Natural killer cell (primary cell): ENCODE measurements around the gene RAMP1. TPM values are rescaled to one million over a fixed set of nuclear protein-coding genes. Genes with fewer than 3 reads are reported as not detected.

Experiments
- ATAC-seq, 3 donors: fragments of 150-1000 bp in 2 of 3; fragments of 200-7000 bp in 1 of 3; cut with Tn5 transposase; 1 replicate in 1 of 3; 2 replicates in 2 of 3; pipeline ENCODE4 v1.10.0; 2021; ENCODE audit warnings: mild to moderate bottlenecking in 2 of 3, moderate library complexity in 2 of 3
- DNase-seq, 2 donors: peaks; one replicate each; pipeline versions ENCODE4 v3.0.0 to v3.0.0-alpha.2; 2013 to 2021; ENCODE audit warnings: mixed read lengths in 1 of 2
- H3K27ac ChIP-seq: one replicate; pipeline ENCODE4 v1.5.1; 2013; ENCODE audit warnings: mild to moderate bottlenecking, low read length
- H3K27me3 ChIP-seq: one replicate; pipeline ENCODE4 v1.6.1; 2013; ENCODE audit warnings: low read length; ENCODE audit not compliant: control insufficient read depth, insufficient read depth
- H3K36me3 ChIP-seq: one replicate; pipeline ENCODE4 v1.6.1; 2013; ENCODE audit warnings: low read length; ENCODE audit not compliant: control insufficient read depth, insufficient read depth
- H3K4me1 ChIP-seq: one replicate; pipeline ENCODE4 v1.6.1; 2013; ENCODE audit warnings: low read length; ENCODE audit not compliant: control insufficient read depth, insufficient read depth
- H3K4me3 ChIP-seq: one replicate; pipeline ENCODE4 v1.5.1; 2013; ENCODE audit warnings: low read length
- H3K9me3 ChIP-seq: one replicate; pipeline ENCODE4 v1.6.1; 2013; ENCODE audit warnings: low read length; ENCODE audit not compliant: control insufficient read depth, insufficient read depth
- H3K27ac Mint-ChIP-seq, 2 donors: one replicate each; pipeline ENCODE4 v1.8.0; 2022; ENCODE audit warnings: mild to moderate bottlenecking in 2 of 2, mixed read lengths in 2 of 2, moderate library complexity in 1 of 2
- H3K27me3 Mint-ChIP-seq, 2 donors: one replicate each; pipeline ENCODE4 v1.8.0; 2022; ENCODE audit warnings: low read depth in 2 of 2, mixed read lengths in 2 of 2
- H3K36me3 Mint-ChIP-seq: one replicate; pipeline ENCODE4 v1.8.0; 2022; ENCODE audit warnings: mixed read lengths
- H3K4me1 Mint-ChIP-seq, 2 donors: one replicate each; pipeline ENCODE4 v1.8.0; 2022; ENCODE audit warnings: mixed read lengths in 2 of 2
- H3K4me3 Mint-ChIP-seq: one replicate; pipeline ENCODE4 v1.8.0; 2022; ENCODE audit warnings: mild to moderate bottlenecking, moderate library complexity, mixed read lengths
- H3K9me3 Mint-ChIP-seq, 2 donors: one replicate each; pipeline ENCODE4 v1.8.0; 2022; ENCODE audit warnings: mixed read lengths in 2 of 2
- WGBS: methylation state at CpG from one replicate; pipeline ENCODE4 v1.1.7; 2013; ENCODE audit warnings: missing lambda C conversion rate; ENCODE audit not compliant: insufficient coverage; 5-methylcytosine and 5-hydroxymethylcytosine counted together
- intact Hi-C: fragments of 100-400 bp; cut with micrococcal nuclease; formaldehyde crosslinking; loops from one replicate; pipeline ENCODE4 v1.14.2; 2022
- total RNA-seq, 4 donors: library from RNA; stranded (reverse); fragments of 120-200 nt in 1 of 4; gene quantifications; one replicate each; pipeline versions ENCODE4 v1.2.3 to v1.2.4, GENCODE V29; 2013 to 2022
- TF ChIP-seq, protein P1 (sequence below): fragments of 200-600 bp; IDR thresholded peaks from one replicate; pipeline ENCODE4 v1.8.0; 2022; ENCODE audit warnings: antibody characterized with exemption

RAMP1 gene
- total RNA-seq, 3 donors from 2014 or later (not counting 1 experiment from before 2014, with no cell fraction given): 3.9 to 11.0 (median 4.9) TPM

DNA sequence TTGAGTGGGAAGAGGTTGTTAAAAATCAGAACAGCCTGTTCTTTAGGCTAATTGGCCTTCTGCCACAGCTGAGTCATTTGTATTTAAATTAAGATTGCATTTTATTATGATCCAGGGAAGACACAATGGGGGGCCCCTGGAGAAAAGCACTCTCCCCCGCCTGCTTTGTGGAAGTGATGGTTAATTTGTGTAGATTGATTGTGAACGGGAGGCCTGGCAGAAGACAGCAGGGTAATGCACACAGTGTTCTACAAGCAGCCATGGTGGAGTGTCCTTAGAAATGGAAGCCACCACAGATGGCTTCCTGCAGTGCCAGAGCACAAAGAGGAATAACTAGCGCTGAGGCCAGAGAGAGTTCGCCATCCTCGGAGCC lies 19.6 kb downstream of the RAMP1 start:
- no peak overlapping the region for H3K4me3 ChIP-seq
- H3K27ac ChIP-seq: no peak overlapping the region
- no peaks in the 10 kb centered on the region for H3K27me3 ChIP-seq
- Mint-ChIP-seq H3K9me3 (no peaks in the 10 kb centered on the region), H3K4me3 (no peak overlapping the region), H3K36me3 (no peaks in the 10 kb centered on the region), H3K27ac (no peak overlapping the region), H3K27me3 (no peaks in the 10 kb centered on the region), H3K4me1 (peaks cover 0 to under 1% of the 10 kb centered on the region in 2 donors)
- H3K4me1 ChIP-seq: peaks cover under 1% of the 10 kb centered on the region
- DNase-seq: no peak
- H3K9me3 ChIP-seq: no peaks in the 10 kb centered on the region
- intact Hi-C loops: no loop called here
- no peaks in the 10 kb centered on the region for H3K36me3 ChIP-seq
- TF ChIP-seq, protein P1, sequence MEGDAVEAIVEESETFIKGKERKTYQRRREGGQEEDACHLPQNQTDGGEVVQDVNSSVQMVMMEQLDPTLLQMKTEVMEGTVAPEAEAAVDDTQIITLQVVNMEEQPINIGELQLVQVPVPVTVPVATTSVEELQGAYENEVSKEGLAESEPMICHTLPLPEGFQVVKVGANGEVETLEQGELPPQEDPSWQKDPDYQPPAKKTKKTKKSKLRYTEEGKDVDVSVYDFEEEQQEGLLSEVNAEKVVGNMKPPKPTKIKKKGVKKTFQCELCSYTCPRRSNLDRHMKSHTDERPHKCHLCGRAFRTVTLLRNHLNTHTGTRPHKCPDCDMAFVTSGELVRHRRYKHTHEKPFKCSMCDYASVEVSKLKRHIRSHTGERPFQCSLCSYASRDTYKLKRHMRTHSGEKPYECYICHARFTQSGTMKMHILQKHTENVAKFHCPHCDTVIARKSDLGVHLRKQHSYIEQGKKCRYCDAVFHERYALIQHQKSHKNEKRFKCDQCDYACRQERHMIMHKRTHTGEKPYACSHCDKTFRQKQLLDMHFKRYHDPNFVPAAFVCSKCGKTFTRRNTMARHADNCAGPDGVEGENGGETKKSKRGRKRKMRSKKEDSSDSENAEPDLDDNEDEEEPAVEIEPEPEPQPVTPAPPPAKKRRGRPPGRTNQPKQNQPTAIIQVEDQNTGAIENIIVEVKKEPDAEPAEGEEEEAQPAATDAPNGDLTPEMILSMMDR: no peak
- 97% methylated on average over 5 of the region's 5 CpGs for WGBS
- no peak for ATAC-seq

DNA sequence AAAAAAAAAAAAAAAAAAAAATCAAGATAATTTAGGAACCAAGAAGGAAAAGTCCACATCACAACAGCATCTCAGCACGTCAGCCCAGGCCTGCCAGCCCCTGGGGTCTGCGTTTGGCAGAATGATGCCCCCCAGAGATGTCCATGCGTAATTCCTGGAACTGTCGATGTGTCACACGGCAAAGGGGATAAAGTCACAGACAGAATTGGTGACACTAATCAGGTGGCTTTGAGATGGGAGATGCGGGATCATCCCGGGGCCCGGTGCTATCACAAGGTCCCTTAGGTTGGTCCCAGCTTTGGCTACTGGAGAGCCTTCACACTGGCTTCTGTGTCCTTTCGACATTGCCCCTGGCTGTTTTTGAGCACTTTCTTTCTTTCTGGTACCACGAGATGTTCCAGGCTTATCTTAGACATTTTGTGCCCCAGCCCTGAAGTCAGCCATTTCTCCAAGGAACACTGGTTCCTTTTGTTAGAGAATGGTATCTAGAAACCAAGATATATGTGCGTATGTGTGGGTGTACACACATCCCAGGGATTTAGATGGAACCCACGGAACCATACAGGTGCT lies 20.7 kb downstream of the RAMP1 start:
- TF ChIP-seq, protein P1: no peak
- no peaks in the 10 kb centered on the region for H3K4me1 Mint-ChIP-seq
- intact Hi-C loops: no loop called here
- 95% methylated on average over 12 of the region's 12 CpGs for WGBS
- H3K4me3 Mint-ChIP-seq: no peak overlapping the region
- Histone ChIP-seq H3K27ac (no peak overlapping the region), H3K36me3 (no peaks in the 10 kb centered on the region), H3K4me3 (no peak overlapping the region), H3K4me1 (no peaks in the 10 kb centered on the region), H3K9me3 (no peaks in the 10 kb centered on the region), H3K27me3 (no peaks in the 10 kb centered on the region)
- no peaks in the 10 kb centered on the region for H3K27me3 Mint-ChIP-seq
- ATAC-seq: no peak
- H3K36me3 Mint-ChIP-seq: no peaks in the 10 kb centered on the region
- H3K9me3 Mint-ChIP-seq: no peaks in the 10 kb centered on the region
- H3K27ac Mint-ChIP-seq: no peak overlapping the region
- DNase-seq: no peak

DNA sequence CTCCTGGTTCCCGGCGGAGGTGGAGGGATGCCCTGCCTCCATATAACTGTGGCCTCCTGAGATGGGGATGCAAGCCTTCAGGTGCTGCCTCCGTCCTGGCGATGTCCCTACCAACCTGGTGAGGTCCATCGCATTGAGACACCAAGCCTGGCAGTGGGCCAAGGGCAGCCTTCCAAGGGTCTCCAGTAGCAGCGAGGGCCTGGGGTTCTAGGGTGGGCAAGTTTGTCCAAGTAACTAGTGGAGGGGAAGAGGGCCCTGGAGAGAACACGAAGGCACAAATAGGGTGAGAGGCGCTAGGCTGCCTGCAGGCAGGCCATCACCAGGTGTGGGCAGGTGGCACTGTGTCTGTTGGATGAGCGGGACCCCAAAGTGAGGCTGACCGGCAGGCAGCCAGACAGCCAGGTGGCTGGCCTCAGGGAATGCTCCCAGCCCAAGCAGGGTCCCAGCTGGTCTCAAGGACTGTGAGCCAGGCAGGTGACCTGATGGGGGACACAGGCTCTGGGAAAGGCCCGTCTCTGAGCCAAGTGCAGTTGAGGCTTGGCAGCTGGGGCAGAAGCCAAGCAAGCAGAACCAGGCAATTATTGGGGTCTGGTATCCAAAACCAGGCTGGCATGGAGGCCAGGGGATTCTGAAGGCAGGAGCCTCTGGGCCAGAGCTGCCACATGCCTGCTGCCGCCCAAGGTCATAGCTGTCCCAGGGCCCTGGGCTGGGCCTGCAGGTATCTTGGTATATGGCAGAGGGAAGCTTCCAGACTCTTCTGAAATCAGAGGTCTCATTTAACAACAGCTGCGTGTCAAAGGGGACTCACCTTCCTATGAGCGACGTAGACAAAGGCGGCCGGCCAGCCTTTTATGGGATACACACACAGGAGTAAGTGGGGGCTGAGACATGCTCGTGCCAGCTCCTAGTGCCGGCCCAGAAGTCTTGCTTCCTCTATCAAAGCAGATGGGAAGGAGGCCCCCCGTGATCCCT lies 23.4 kb downstream of the RAMP1 start:
- Histone ChIP-seq H3K27ac (no peak overlapping the region), H3K27me3 (no peaks in the 10 kb centered on the region), H3K4me1 (no peaks in the 10 kb centered on the region), H3K4me3 (no peak overlapping the region), H3K9me3 (no peaks in the 10 kb centered on the region), H3K36me3 (no peaks in the 10 kb centered on the region)
- 90% methylated on average over 20 of the region's 20 CpGs for WGBS
- H3K27me3 Mint-ChIP-seq: no peaks in the 10 kb centered on the region
- ATAC-seq: no peak
- DNase-seq: no peak
- no peaks in the 10 kb centered on the region for H3K4me1 Mint-ChIP-seq
- H3K9me3 Mint-ChIP-seq: no peaks in the 10 kb centered on the region
- TF ChIP-seq, protein P1: no peak
- no peak overlapping the region for H3K27ac Mint-ChIP-seq
- intact Hi-C loops: no loop called here
- H3K4me3 Mint-ChIP-seq: no peak overlapping the region
- H3K36me3 Mint-ChIP-seq: no peaks in the 10 kb centered on the region
